RCC 7860 (cell line): ENCODE measurements around the gene ACTR3.

Source experiments
- DNase-seq: peaks from one replicate; pipeline ENCODE4 v3.0.0-alpha.2; 2015; ENCODE audit warnings: low spot score
- FAIRE-seq: peaks from 2 replicates; lab custom pipeline; 2012; peaks lifted over from hg19 to GRCh38; lab: Jason Lieb, UNC

Gene ACTR3

DNA sequence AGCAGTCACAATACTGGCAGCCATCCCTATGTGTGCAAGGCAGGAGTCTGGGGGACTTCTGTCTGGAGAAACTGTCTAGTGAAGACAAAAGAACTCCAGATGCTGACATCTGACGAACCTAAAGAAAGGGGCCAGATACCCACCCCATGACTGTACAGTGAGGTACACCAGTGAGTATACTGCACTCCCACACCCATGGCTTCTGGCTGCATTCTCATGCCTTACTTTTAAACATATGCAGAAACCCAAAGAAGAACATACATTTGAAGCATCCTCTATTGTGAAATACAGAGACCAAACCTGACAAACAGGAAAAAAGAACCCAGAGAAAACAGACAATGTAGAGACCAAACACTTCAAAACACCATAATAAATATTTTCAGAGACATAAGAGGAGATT is 102.2 kb downstream of the ACTR3 start:
- no peak for FAIRE-seq
- DNase-seq: no peak

DNA sequence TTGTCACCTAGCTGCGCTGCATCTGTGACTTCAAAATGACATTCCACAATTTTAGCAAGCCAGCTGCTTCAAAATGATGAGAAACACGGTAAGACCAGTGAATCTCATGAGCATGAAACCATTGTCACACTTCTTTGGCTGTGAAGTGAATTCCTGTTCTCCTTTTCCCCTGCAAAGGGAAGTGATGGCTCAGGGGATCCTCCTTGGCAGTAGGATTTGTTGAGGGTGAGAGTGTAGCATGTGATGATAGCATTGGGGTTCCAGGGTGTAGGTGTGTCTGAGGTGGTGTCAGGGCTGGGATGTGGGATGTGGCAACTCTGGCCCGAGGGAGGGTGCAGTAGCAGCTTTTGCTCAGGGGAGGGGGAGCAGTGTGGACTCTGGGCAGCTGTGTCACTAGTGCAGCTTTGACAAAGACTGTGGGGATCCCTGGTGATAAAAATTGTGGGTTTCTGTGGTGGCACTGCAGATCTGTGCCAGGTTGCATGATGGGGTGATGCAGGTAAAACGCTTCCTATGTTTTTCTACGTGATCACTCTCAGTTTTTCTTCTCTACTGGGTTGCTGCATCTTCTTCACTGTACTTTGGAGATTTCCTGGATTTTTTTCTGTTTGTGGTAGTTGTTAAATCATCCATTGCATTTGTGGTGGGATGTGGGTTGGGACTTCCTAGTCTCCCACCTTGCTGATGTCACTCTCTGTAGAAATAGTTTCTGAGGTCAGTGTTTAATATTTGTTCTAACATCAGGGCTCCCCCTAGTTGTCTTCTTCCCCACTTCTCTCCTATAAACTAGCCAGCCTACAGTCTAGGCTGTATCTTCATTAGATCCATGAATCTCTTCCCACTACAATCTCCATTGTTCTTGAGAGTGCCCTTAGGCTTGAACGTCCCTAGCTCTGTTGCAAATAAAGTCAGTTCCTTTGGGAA is 107.0 kb downstream of the ACTR3 start:
- DNase-seq (no peak), FAIRE-seq (no peak)

- FAIRE-seq: no peak
- DNase-seq: no peak
Measured at GRCh38 chr2:114001152-114001551, 111.3 kb downstream of the ACTR3 start.

DNA sequence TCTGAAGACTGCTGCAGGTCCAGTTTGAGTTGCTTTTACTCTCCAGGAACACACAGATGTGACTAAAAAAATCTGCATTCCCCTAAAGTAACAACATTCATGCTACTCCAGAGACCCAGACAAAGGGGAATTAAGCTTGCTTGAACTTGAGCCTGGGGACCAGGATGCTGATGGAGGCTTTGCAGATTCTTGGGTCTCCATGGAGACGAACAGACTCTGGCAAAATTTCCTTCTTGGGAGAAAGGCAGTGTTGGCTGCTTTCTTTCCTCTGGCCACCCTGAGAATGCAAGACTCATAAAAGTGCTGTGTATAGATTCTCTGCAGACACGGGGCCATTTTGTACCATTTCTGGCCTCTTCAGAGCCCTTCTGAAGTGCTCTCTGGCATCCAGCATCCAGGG is 112.0 kb downstream of the ACTR3 start:
- no peak for FAIRE-seq
- DNase-seq: no peak

DNA sequence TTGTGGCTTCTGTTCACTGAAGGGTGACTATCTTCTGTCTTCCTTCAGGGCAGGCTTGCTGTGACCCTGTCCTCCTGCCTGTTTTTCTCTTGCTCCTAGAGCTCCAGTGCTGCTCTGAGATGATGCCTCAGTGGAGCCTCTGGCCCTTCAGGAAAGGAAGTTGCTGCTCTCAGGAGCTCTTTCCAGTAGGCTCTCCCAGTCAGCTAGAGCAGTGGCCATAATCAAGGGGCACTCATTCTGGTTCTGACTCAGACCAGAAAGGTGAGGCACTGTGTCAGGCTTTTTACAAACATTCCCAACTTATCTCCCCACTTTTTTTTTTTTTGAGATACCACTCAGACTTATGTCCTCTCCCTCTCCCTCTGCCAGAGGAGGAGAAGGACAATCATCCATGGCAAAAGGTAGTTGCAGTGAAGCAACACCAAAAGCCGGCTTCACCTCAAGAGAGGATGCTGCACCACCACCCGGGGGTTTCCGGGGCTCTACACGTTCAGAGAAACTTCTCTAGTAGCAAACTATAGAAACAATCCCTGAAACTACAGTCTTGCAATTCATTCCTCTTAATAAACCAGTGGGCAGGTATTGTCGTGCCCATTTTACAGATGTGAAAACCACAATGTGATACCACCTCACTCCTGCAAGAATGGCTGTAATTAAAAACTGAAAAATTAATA is 115.4 kb downstream of the ACTR3 start:
- FAIRE-seq: no peak

GRCh38 chr2:114006460-114006859 is 116.6 kb downstream of the ACTR3 start:
- FAIRE-seq (no peak), DNase-seq (no peak)

More for the DNA sequence above, 115.4 kb downstream of the ACTR3 start:
- DNase-seq: no peak

DNA sequence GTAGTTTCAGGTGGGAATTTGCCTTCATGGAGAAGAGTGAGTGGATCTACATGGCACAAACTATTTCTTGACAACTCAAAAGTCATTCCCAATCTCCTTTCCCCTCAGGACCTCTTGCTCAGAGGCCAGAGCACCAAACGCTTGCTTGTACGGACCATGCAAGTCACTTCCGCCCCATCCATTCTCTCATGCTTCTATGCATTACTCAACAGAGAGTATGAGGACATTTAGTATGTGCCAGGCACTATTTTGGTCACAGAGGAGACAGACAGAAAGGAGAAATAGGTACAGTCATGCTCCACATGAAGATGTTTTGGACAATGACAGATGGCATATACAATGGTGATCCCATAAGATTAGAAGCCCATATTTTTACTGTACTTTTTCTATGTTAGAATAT is 117.5 kb downstream of the ACTR3 start:
- DNase-seq (no peak), FAIRE-seq (no peak)

DNA sequence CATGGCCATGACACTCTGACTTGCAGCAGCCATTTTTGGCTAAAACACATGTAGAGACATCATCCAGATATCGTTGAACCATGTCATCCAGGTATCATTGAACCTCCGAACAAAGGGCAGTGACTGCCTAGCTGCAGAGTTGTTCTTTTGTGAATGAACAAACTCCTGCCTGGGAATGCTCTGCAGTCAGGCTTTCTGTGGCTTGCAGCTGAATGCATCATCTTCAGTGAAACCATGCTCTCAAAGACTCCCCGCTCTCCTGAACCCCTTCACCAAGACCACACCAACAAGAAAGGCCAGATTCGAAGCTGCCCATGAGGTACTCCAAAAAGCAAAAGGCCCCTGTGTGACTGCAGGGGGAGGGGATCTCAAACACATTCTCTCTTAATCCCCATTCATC is 118.8 kb downstream of the ACTR3 start:
- DNase-seq: no peak
- no peak for FAIRE-seq

GRCh38 chr2:114009205-114009944 is 119.5 kb downstream of the ACTR3 start:
- FAIRE-seq (no peak), DNase-seq (no peak)

GRCh38 chr2:114010001-114010400 is 120.1 kb downstream of the ACTR3 start:
- no peak for FAIRE-seq
- DNase-seq: no peak

DNA sequence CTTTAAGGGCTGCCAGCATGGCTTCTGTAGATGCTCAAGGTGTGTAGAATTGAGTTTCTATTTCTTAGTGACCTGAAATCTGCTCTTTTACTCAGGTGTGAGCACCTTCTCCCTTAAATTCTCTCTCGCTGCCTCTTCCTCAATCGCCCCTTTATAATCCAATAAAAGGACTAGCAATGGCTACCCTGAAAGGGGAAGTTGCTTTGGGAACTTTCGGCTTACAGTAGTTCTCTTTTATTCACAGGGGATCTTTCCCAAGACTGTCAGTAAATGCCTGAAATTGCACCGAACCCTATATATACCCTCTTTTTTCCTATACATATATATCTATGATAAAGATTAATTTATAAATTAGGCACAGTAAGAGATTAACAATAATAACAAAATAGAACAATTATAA is 121.8 kb downstream of the ACTR3 start:
- DNase-seq (no peak), FAIRE-seq (no peak)
